Activated T-cell treated with anti-CD3 and anti-CD28 coated beads, Interleukin-2, amount 50 U/mL, for 24 hours (primary cell): Measurements from ENCODE around the gene PAXIP1.
A peak's percentile ranks its signal among the peaks of the same experiment; 100 is the strongest.
"Not testable (repeated sequence)": the region's sequence is repeated elsewhere in the genome, so short reads cannot be mapped to it uniquely, and the experiment has no call there.

Experiments
- DNase-seq: peaks from one replicate; pipeline ENCODE4 v3.0.0-alpha.2; 2020
- H3K27ac Mint-ChIP-seq: 2 replicates; pipeline ENCODE4 v1.8.0; 2020; ENCODE audit warnings: mild to moderate bottlenecking, mixed read lengths
- H3K27me3 Mint-ChIP-seq: 2 replicates; pipeline ENCODE4 v1.8.0; 2020; ENCODE audit warnings: mixed read lengths
- H3K36me3 Mint-ChIP-seq: 2 replicates; pipeline ENCODE4 v1.8.0; 2020; ENCODE audit warnings: low read depth, mixed read lengths
- H3K4me1 Mint-ChIP-seq: 2 replicates; pipeline ENCODE4 v1.8.0; 2020; ENCODE audit warnings: low read depth, mixed read lengths
- H3K4me3 Mint-ChIP-seq: 2 replicates; pipeline ENCODE4 v1.8.0; 2020; ENCODE audit warnings: mild to moderate bottlenecking, moderate library complexity, mixed read lengths
- H3K9me3 Mint-ChIP-seq: 2 replicates; pipeline ENCODE4 v1.8.0; 2020; ENCODE audit warnings: mixed read lengths

PAXIP1 gene

DNA sequence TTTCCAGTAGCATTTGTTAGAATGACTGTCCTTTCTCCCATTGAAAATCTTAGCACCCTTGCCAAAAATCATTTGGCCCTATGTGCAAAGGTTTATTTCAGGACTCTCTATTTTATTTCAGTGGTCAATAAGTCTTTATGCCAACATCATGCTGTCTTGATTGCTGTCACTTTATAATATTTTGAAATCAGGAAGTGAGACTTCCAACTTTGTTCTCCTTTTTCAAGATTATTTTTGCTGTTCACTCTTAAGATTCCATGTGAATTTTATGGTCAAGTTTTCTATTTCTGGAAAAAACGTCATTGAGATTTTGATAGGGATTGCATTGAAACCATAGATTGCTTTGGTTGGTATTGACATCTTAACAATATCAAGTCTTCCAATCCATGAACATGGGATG is 65.1 kb downstream of the PAXIP1 start:
- no peaks in the 10 kb centered on the region for H3K27me3 Mint-ChIP-seq
- DNase-seq, result no peak
- peaks cover 6% of the 10 kb centered on the region for H3K4me1 Mint-ChIP-seq
- H3K27ac Mint-ChIP-seq, result no peak overlapping the region
- peaks cover 55% of the 10 kb centered on the region for H3K36me3 Mint-ChIP-seq
- peaks cover 15% of the 10 kb centered on the region for H3K9me3 Mint-ChIP-seq
- H3K4me3 Mint-ChIP-seq, result no peak overlapping the region

DNA sequence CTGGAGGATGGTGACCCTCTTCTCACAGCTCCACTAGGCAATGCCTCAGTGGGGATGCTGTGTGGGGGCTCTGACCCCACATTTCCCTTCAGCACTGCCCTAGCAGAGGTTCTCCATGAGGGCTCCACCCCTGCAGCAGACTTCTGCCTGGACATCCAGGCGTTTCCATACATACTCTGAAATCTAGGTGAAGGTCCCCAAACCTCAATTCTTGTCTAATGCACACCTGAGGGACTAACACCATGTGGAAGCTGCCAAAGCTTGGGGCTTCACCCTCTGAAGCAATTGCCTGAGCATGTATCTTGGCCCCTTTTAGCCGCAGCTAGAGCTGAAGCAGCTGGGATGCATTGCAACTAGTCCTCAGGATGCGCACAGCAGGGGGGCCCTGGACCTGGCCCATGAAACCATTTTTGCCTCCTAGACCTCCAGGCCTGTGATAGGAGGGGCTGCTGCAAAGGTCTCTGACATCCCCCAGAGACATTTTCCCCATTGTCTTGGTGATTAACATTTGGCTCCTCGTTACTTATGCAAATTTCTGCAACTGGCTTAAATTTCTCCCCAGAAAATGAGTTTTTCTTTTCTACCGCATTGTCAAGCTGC is 68.5 kb downstream of the PAXIP1 start:
- peaks cover 29% of the 10 kb centered on the region for H3K4me1 Mint-ChIP-seq
- H3K27ac Mint-ChIP-seq, DNase-seq, H3K4me3 Mint-ChIP-seq, H3K27me3 Mint-ChIP-seq: not testable (repeated sequence)
- peaks cover 15% of the 10 kb centered on the region for H3K9me3 Mint-ChIP-seq
- H3K36me3 Mint-ChIP-seq, result peaks cover 38% of the 10 kb centered on the region

DNA sequence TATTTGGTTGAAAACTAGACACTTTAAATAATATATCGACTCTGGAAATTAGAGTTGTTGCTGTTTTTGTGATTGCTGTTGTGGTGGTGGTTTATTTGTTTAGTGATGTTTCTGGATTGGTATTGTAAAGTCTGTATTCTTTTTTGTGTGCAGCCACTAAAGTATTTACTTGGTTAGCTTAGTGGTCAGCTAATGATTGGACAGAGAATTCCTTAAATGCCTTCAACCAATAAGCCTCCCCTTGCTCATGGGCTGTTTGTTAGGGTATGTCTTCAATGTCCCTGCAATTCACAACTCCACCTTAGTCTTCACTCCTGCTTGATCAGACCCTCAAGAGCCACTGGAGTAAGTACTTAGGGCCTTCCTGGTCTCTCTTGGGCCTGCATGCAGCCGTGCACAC is 71.0 kb downstream of the PAXIP1 start:
- Mint-ChIP-seq H3K27ac (no peak overlapping the region), H3K36me3 (peaks cover 44% of the 10 kb centered on the region), H3K9me3 (peaks cover 15% of the 10 kb centered on the region), H3K4me3 (no peak overlapping the region), H3K27me3 (no peaks in the 10 kb centered on the region), H3K4me1 (peaks cover 40% of the 10 kb centered on the region)
- DNase-seq, result no peak

DNA sequence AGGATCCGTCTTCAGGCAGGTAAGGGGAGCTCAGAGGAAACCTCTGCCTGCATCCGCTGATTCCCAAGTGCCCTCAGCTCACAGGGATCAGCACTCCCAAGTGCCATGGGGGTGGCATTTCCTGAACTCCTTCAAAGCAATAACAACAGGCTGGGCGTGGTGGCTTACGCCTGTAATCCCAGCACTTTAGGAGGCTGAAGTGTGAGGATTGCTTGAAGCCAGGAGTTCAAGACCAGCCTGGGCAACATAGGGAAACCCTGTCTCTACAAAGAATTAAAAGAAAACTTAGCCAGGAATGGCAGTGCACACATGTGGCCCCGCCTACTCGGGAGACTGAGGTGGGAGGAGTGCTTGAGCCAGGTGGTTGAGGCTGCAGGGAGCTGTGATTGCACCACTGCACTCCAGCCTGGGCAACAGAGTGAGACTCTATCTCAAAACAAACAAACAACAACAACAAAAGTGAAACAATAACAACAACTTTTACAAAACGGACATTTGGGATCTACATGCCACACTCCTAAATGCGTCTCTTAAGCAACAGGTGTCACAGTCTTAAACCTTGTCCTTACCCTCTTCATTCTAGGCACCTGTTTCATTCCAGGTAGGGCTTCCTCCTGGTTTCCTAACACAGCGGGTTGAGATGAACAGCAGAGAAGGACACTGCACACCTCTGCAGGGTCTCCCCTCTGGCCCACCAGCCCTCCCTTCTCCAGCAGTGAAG is 73.8 kb downstream of the PAXIP1 start:
- no peaks in the 10 kb centered on the region for H3K27me3 Mint-ChIP-seq
- H3K4me1 Mint-ChIP-seq, result peaks cover 37% of the 10 kb centered on the region
- no peak for DNase-seq
- peak overlapping the region; percentile 94 for H3K4me3 Mint-ChIP-seq
- H3K36me3 Mint-ChIP-seq, result peaks cover 23% of the 10 kb centered on the region
- H3K27ac Mint-ChIP-seq, result peak overlapping the region; percentile 96
- peaks cover 8% of the 10 kb centered on the region for H3K9me3 Mint-ChIP-seq

DNA sequence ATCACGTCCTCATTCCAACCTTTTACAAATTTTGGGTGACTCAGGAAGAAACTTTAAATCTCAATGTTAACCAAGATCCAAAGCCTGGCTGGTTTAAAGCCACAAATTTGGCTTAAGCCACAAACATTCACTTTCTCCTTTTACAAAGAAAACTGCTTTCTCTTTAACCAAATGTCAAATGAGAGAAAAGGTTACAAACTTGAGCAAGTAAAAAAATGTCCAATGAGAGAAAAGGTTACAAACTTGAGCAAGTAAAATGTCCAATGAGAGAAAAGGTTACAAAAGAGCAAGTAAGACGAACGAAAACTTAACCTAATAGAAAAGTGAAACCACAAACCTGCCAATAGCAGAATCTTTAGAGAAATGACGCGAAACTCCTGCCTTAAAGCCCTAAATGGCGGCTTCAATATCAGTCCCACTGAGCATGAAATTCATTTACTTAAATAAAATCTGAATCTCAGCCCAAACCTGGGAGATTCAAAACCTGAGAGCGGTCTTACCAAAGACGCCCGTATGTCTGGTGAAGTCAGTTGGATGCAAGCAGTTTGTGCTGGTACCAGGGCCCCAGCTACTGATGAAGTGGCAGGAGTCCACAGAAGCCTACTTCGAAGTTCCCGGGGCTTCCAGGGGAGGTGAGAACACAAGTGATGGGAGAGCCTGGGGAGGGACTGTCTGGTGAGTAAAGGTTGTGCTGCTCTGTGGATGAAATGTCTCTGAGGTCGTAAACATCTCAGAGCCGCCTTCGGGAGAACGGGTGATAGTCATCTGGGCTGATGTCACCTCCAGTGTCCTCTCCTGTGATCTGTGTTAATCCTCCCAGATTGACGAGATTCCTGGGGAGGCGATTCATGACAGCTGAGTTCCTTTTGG is 74.6 kb downstream of the PAXIP1 start:
- Mint-ChIP-seq H3K27ac (peak overlapping the region; percentile 96), H3K36me3 (peaks cover 16% of the 10 kb centered on the region), H3K4me1 (peaks cover 37% of the 10 kb centered on the region), H3K9me3 (peaks cover 2% of the 10 kb centered on the region), H3K4me3 (peak overlapping the region; percentile 94), H3K27me3 (no peaks in the 10 kb centered on the region)
- peak; percentile 67 for DNase-seq

DNA sequence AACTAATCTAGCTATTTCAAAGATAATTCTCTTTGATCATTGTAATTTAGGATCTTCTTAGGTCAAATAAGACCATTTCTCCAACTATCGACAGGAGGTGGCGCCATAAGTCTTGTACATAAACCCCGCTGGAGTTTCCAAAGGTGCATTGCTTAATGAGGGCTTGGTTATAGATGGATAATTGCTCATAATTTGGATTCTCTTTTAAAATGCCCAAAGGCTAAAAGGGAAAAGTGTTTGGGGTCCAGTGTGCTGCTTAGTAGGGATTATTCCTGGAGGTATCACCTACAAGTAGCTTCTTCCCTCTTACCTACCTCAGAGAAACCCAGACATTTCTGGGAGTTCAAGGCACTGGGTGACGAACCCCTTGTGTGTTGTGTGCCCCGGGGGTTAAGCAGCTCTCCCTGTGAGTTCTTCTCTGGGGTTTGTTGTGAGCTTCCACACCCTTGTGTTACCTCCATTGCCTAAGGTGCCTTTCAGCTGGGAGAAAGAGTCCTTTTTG is 75.2 kb downstream of the PAXIP1 start:
- H3K27me3 Mint-ChIP-seq, result no peaks in the 10 kb centered on the region
- peaks cover 37% of the 10 kb centered on the region for H3K4me1 Mint-ChIP-seq
- peak; percentile 73 for DNase-seq
- H3K27ac Mint-ChIP-seq, result peak overlapping the region; percentile 96
- H3K9me3 Mint-ChIP-seq, result no peaks in the 10 kb centered on the region
- H3K36me3 Mint-ChIP-seq, result peaks cover 9% of the 10 kb centered on the region
- H3K4me3 Mint-ChIP-seq, result peak overlapping the region; percentile 94

DNA sequence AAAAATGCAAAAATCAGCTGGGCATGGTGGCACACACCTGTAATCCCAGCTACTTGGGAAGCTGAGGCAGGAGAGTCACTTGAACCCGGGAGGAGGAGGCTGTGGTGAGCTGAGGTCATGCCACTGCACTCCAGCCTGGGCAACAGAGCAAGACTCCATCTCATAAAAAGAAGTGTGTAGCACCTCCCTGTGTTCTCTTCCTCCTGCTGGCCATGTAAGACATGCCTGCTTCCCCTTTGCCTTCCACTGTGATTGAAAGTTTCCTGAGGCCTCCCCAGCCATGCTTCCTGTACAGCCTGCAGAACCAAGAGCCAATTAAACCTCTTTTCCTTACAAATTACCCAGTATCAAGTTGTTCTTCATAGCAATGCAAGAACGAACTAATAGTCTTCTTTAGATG is 80.5 kb downstream of the PAXIP1 start:
- H3K9me3 Mint-ChIP-seq, H3K27me3 Mint-ChIP-seq, H3K27ac Mint-ChIP-seq, H3K36me3 Mint-ChIP-seq, H3K4me3 Mint-ChIP-seq, H3K4me1 Mint-ChIP-seq, DNase-seq: not testable (repeated sequence)

DNA sequence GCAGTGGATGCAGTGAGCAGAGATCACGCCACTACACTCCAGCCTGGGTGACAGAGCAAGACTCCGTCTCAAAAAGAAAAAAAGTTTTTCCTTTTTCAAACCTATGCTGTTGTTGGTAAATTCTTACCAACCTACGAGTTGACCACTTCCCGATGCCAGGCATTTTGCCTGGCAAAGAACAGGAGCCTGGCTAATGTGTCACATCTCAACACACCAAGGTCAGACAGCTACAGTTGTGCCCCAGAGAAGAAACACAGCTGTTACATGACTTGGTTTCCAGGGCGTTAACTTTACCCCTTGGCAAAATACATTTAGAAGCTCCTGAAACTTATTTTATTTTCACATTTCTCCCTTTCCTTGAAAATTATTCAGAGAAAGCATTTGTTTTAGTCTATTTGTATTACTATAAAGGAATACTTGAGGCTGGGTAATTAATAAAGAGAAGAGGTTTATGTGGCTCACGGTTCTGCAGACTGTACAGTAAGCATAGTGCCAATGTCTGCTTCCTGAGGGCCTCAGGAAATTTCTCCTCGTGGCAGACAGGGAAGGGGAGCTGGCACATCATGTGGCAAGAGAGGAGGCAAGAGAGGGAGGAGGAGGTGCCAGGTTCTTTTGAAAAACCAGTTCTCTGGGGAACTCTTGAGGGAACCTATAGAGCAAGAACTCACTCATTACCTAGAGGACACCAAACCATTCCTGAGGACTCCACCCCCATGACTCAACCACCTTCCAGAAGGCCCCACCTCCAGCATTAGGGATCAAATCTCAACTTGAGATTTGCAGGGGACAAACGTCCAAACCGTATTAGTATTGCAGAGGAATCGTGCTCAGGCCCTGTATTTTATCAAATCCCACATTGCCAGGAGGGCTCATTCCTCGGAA is 83.3 kb downstream of the PAXIP1 start:
- H3K4me3 Mint-ChIP-seq, result no peak overlapping the region
- H3K27me3 Mint-ChIP-seq, result peaks cover 16% of the 10 kb centered on the region
- peaks cover 1% of the 10 kb centered on the region for H3K4me1 Mint-ChIP-seq
- H3K27ac Mint-ChIP-seq, result no peak overlapping the region
- no peaks in the 10 kb centered on the region for H3K36me3 Mint-ChIP-seq
- no peaks in the 10 kb centered on the region for H3K9me3 Mint-ChIP-seq
- DNase-seq, result no peak

DNA sequence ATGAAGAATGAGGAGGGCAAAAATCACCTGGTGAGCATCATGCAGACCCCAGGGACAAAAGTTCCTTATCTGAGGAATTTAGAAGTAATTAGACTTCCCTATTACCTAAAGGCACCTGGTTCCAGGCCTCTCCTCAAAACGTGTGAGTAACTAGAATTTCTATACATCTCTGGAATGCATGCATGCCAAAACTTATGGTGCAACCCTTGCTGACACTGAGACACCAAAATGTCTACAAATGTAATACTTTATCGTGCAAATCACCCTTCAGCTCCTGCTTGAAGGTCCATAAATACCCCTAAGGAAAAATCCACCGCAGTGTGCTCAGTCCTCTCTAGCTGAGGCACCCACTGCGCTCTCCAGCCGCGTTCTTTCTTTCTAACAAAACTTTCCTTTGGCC is 84.2 kb downstream of the PAXIP1 start:
- Mint-ChIP-seq H3K4me1 (peaks cover 4% of the 10 kb centered on the region), H3K9me3 (no peaks in the 10 kb centered on the region), H3K36me3 (no peaks in the 10 kb centered on the region), H3K27ac (no peak overlapping the region), H3K4me3 (no peak overlapping the region), H3K27me3 (peaks cover 19% of the 10 kb centered on the region)
- no peak for DNase-seq

DNA sequence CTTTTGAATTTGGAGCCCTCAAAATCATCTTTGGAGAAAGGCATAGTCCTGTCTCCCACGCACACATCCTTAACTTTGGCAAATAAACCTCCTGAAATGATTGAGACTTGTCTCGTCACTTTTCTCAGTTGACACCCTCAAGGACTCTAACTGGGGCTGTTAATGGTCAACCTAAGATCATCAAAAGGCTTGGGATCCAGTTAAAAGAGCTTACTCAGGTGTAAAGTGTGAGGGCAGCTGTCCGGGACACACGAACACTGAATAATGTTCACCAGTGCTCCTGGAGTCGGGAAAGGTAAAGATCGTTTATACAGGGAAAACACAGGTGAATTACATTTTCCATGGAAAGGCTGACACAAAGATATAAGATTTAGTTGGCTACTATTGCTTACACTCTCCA is 84.7 kb downstream of the PAXIP1 start:
- H3K36me3 Mint-ChIP-seq, result no peaks in the 10 kb centered on the region
- no peak overlapping the region for H3K27ac Mint-ChIP-seq
- H3K4me3 Mint-ChIP-seq, result no peak overlapping the region
- no peaks in the 10 kb centered on the region for H3K9me3 Mint-ChIP-seq
- no peak for DNase-seq
- H3K4me1 Mint-ChIP-seq, result peaks cover 6% of the 10 kb centered on the region
- peaks cover 20% of the 10 kb centered on the region for H3K27me3 Mint-ChIP-seq

DNA sequence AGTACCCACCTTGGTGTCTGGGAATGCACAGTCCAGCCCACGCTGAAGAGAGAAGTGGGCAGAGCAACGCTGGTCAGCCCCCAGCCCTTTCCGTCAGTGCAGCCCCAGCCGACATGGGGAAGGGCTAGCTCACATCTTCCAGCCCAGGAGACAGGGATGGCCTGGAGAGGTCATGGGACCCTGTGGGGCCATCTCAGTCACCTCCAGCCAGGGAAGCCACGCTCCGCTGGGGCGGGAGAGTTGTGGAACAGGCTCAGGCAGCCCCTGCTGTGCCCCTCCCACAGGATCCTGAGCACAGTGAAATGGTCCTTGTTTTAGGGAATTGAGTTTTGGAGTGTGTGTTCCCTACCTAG is 85.1 kb downstream of the PAXIP1 start:
- no peak overlapping the region for H3K27ac Mint-ChIP-seq
- DNase-seq, result no peak
- H3K36me3 Mint-ChIP-seq, result no peaks in the 10 kb centered on the region
- H3K27me3 Mint-ChIP-seq, result peaks cover 20% of the 10 kb centered on the region
- peaks cover 6% of the 10 kb centered on the region for H3K4me1 Mint-ChIP-seq
- no peaks in the 10 kb centered on the region for H3K9me3 Mint-ChIP-seq
- no peak overlapping the region for H3K4me3 Mint-ChIP-seq

DNA sequence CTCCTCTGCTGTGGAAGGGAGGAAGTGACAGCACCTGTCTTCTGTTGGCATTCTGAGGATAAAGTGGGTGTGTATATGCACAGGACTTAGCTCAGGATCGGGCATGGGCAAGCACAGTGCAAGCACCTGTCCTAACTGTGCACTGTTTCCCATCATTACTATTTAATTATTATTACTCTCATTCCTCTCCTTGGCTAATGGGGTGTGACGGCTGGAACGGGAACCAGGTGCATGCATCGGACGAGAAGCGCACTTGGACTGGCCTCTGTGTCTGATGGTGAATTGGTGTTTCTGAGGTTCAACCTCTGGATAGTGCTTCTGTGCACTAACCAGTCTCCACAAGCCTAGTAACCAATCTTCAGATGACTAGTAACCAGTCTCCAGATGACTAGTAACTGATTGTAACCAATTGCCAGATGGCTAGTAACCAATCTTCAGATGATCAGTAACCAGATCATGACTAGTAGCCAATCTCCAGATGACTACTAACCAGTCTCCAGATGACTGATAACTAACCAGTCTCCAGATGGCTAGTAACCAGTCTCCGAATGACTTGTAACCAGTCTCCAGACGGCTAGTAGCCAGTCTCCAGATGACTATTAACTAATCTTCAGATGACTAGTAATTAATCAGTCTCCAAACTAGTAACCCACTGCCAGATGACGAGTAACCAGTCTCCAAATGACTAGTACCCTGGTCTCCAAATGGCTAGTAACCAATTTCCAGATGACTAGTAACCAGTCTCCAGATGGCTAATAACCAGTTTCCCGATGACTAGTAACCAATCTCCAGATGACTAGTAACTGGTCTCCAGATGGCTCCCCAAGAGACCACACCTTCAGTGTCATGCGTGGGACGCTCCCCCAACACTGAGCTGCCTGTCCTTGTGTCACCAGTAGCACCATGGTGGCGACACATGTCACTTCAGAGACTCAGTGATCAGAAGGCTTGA is 85.8 kb downstream of the PAXIP1 start:
- peaks cover 20% of the 10 kb centered on the region for H3K27me3 Mint-ChIP-seq
- no peaks in the 10 kb centered on the region for H3K9me3 Mint-ChIP-seq
- no peak overlapping the region for H3K4me3 Mint-ChIP-seq
- no peaks in the 10 kb centered on the region for H3K36me3 Mint-ChIP-seq
- H3K4me1 Mint-ChIP-seq, result peaks cover 6% of the 10 kb centered on the region
- no peak overlapping the region for H3K27ac Mint-ChIP-seq
- DNase-seq, result no peak

DNA sequence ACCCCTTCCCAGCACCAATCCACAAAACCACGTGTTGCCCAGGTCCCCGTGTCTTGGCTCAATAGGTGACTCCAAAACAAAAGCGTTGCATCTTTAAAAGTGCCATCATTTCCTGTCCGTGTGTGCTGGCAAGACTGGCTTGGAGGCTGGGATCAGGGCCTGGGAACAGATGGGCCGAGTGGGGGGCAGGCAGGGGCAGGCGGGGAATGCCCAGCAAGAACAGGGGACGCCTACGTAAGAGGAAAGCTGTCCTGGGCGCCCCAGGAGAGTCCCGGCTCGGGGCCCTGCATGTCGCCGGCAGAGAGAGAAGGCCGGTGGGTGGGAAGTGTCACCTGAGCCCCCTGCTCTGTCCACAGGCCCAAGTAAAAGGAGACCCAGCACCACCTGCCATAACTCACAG is 86.5 kb downstream of the PAXIP1 start:
- peaks cover 20% of the 10 kb centered on the region for H3K27me3 Mint-ChIP-seq
- peaks cover 6% of the 10 kb centered on the region for H3K4me1 Mint-ChIP-seq
- no peak overlapping the region for H3K27ac Mint-ChIP-seq

More for the DNA sequence above, 86.5 kb downstream of the PAXIP1 start:
- DNase-seq, result no peak
- Mint-ChIP-seq H3K4me3 (no peak overlapping the region), H3K36me3 (no peaks in the 10 kb centered on the region), H3K9me3 (no peaks in the 10 kb centered on the region)
